Measurements from ENCODE around the gene TBC1D14.

GRCh38 chr4:7023486-7023885, 113.9 kb downstream of the TBC1D14 start:
- TF ChIP-seq CTCF (IDR thresholded peaks at IDR 0.05 in 8 of 11, conservative IDR thresholded peaks at IDR 0.05 in 3 of 11): no peak
- TF ChIP-seq POLR2AphosphoS5 (IDR thresholded peaks at IDR 0.05): no peak

Data from spleen (tissue), 7 donors.